ENCODE measurements around the gene PARP8.
A peak's percentile ranks its signal among the peaks of the same experiment; 100 is the strongest.

Gene PARP8

DNA sequence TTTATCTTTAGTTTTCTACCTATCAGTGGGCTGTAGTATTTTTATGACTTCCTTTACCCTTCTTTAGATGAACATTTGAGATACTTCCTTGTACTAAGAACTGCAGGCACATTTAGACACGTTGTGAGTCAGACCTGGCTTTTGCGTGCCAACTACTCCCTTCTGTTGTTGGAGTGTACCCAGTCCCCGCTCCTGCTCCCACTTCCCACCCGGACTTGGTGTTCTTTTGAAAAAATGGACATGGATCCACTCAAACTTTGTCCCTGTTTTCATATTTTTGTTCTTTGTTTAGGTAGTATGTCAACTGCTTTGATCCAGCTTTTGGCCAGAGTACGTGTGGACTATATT, 60.7 kb downstream of the PARP8 start:
- no peaks in the 10 kb centered on the region; the same call in 1 of the 2 replicates for H3K4me1 ChIP-seq (ENCODE audit: insufficient read depth, low read length)
- H4K20me1 ChIP-seq (ENCODE audit: insufficient read depth, low read length), result peaks cover 9% of the 10 kb centered on the region; the same call in 1 of the 2 replicates
- no peaks in the 10 kb centered on the region for H3K27me3 ChIP-seq (ENCODE audit: insufficient read depth, low read length, poor library complexity)
- no peak overlapping the region for H3K9ac ChIP-seq (ENCODE audit: low read depth, low read length)
- no peaks in the 10 kb centered on the region for H3K36me3 ChIP-seq (ENCODE audit: insufficient read depth, low read length)
- no peak overlapping the region for H3K4me3 ChIP-seq (ENCODE audit: low read depth in 1 of 2, low read length in 2 of 2)
- no peak for ATAC-seq (ENCODE audit: insufficient read depth, low read depth)
- DNase-seq, result no peak
- H3K9me3 ChIP-seq (ENCODE audit: insufficient read depth, low read length, severe bottlenecking), result no peaks in the 10 kb centered on the region
- no peak overlapping the region for H3K4me2 ChIP-seq (ENCODE audit: insufficient read depth, low read length)
- no peak for TF ChIP-seq EZH2 (IDR thresholded peaks at IDR 0.05; ENCODE audit: borderline replicate concordance, low read depth, low read length, severe bottlenecking)
- TF ChIP-seq, protein P1, sequence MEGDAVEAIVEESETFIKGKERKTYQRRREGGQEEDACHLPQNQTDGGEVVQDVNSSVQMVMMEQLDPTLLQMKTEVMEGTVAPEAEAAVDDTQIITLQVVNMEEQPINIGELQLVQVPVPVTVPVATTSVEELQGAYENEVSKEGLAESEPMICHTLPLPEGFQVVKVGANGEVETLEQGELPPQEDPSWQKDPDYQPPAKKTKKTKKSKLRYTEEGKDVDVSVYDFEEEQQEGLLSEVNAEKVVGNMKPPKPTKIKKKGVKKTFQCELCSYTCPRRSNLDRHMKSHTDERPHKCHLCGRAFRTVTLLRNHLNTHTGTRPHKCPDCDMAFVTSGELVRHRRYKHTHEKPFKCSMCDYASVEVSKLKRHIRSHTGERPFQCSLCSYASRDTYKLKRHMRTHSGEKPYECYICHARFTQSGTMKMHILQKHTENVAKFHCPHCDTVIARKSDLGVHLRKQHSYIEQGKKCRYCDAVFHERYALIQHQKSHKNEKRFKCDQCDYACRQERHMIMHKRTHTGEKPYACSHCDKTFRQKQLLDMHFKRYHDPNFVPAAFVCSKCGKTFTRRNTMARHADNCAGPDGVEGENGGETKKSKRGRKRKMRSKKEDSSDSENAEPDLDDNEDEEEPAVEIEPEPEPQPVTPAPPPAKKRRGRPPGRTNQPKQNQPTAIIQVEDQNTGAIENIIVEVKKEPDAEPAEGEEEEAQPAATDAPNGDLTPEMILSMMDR (IDR thresholded peaks at IDR 0.05; ENCODE audit: borderline replicate concordance, extremely low read depth, low read length, poor library complexity, severe bottlenecking), result no peak
- peaks cover 98% of the 10 kb centered on the region for H3K79me2 ChIP-seq (ENCODE audit: insufficient read depth, low read length)
- H2AFZ ChIP-seq (ENCODE audit: low read depth, low read length), result no peak overlapping the region
- peak overlapping the region; percentile 23; the same call in 1 of the 2 replicates for H3K27ac ChIP-seq (ENCODE audit: low read length)

DNA sequence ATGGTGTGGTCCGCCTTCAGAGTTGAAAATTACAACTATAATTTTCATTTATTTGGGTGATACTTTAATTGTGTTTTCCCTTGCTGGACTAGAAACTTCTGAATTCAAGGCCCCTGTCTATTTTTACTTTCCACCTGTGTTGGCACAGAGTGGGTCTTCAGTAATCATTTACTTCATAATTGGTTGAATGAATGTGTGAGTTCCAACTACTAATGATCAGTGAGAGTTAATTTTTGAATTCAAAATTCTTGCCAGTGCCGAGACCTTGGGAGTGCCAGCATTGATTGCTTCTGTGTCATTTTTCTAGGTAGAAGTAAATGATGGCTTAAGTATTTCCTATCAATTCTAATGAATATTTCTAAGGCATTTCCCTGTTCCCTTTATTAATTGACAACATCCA, 61.4 kb downstream of the PARP8 start:
- Histone ChIP-seq H4K20me1 (ENCODE audit: insufficient read depth, low read length) (peaks cover 6% of the 10 kb centered on the region; the same call in 1 of the 2 replicates), H3K9me3 (ENCODE audit: insufficient read depth, low read length, severe bottlenecking) (no peaks in the 10 kb centered on the region), H3K27ac (ENCODE audit: low read length) (no peak overlapping the region), H3K36me3 (ENCODE audit: insufficient read depth, low read length) (no peaks in the 10 kb centered on the region), H3K4me1 (ENCODE audit: insufficient read depth, low read length) (no peaks in the 10 kb centered on the region; the same call in 1 of the 2 replicates), H3K79me2 (ENCODE audit: insufficient read depth, low read length) (peaks cover 98% of the 10 kb centered on the region), H3K9ac (ENCODE audit: low read depth, low read length) (no peak overlapping the region), H3K27me3 (ENCODE audit: insufficient read depth, low read length, poor library complexity) (no peaks in the 10 kb centered on the region), H3K4me3 (ENCODE audit: low read depth in 1 of 2, low read length in 2 of 2) (no peak overlapping the region), H3K4me2 (ENCODE audit: insufficient read depth, low read length) (no peak overlapping the region), H2AFZ (ENCODE audit: low read depth, low read length) (no peak overlapping the region)
- no peak for ATAC-seq (ENCODE audit: insufficient read depth, low read depth)
- TF ChIP-seq, protein P1 (IDR thresholded peaks at IDR 0.05; ENCODE audit: borderline replicate concordance, extremely low read depth, low read length, poor library complexity, severe bottlenecking), result no peak
- no peak for TF ChIP-seq EZH2 (IDR thresholded peaks at IDR 0.05; ENCODE audit: borderline replicate concordance, low read depth, low read length, severe bottlenecking)
- DNase-seq, result no peak

DNA sequence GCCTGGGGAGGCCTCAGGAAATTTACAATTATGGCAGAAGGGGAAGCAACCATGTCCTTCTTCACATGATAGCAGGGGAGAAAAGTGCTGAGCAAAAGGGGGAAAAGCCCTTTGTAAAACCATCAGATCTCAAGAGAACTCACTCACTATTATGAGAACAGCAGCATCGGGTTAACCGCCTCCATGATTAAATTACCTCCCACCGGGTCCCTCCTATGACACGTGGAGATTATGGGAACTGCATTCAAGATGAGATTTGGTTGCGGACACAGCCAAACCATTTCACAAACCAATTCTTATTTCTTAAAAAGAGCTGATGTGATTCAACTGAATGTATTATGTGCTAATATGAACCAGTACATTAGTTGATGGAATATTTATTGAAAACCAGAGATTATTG, 63.9 kb downstream of the PARP8 start:
- Histone ChIP-seq H3K4me1 (ENCODE audit: insufficient read depth, low read length) (no peaks in the 10 kb centered on the region; the same call in 1 of the 2 replicates), H3K4me3 (ENCODE audit: low read depth in 1 of 2, low read length in 2 of 2) (no peak overlapping the region), H3K9ac (ENCODE audit: low read depth, low read length) (no peak overlapping the region), H4K20me1 (ENCODE audit: insufficient read depth, low read length) (peaks cover 6% of the 10 kb centered on the region; the same call in 1 of the 2 replicates), H3K9me3 (ENCODE audit: insufficient read depth, low read length, severe bottlenecking) (no peaks in the 10 kb centered on the region), H3K36me3 (ENCODE audit: insufficient read depth, low read length) (no peaks in the 10 kb centered on the region), H3K27me3 (ENCODE audit: insufficient read depth, low read length, poor library complexity) (no peaks in the 10 kb centered on the region), H3K79me2 (ENCODE audit: insufficient read depth, low read length) (peaks cover 97% of the 10 kb centered on the region), H3K4me2 (ENCODE audit: insufficient read depth, low read length) (no peak overlapping the region), H3K27ac (ENCODE audit: low read length) (no peak overlapping the region), H2AFZ (ENCODE audit: low read depth, low read length) (no peak overlapping the region)
- no peak for ATAC-seq (ENCODE audit: insufficient read depth, low read depth)
- TF ChIP-seq EZH2 (IDR thresholded peaks at IDR 0.05; ENCODE audit: borderline replicate concordance, low read depth, low read length, severe bottlenecking), result no peak
- TF ChIP-seq, protein P1 (IDR thresholded peaks at IDR 0.05; ENCODE audit: borderline replicate concordance, extremely low read depth, low read length, poor library complexity, severe bottlenecking), result no peak
- DNase-seq, result no peak

DNA sequence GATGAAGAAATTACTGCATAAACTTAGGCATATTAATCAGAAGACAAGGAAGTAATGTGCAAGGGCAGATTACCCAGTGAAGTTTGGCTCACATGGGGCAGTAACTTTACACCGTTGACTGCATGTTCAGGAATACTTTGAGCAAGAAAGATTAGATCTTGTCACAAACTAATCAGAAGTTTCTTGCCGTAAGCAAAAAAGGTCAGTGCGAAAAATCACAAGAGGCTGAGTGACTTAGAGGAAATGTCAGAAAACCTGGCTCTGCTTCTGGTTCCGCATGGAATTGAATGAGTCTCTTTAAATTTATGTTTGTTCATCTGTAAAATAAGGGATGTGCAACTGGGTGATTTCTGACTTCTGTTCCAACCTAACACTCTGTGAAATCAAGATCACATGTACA, 64.4 kb downstream of the PARP8 start:
- Histone ChIP-seq H3K27me3 (ENCODE audit: insufficient read depth, low read length, poor library complexity) (no peaks in the 10 kb centered on the region), H2AFZ (ENCODE audit: low read depth, low read length) (no peak overlapping the region), H3K4me2 (ENCODE audit: insufficient read depth, low read length) (no peak overlapping the region), H3K4me1 (ENCODE audit: insufficient read depth, low read length) (no peaks in the 10 kb centered on the region; the same call in 1 of the 2 replicates), H3K79me2 (ENCODE audit: insufficient read depth, low read length) (peaks cover 97% of the 10 kb centered on the region), H3K4me3 (ENCODE audit: low read depth in 1 of 2, low read length in 2 of 2) (no peak overlapping the region), H3K27ac (ENCODE audit: low read length) (no peak overlapping the region), H3K36me3 (ENCODE audit: insufficient read depth, low read length) (no peaks in the 10 kb centered on the region), H3K9me3 (ENCODE audit: insufficient read depth, low read length, severe bottlenecking) (no peaks in the 10 kb centered on the region), H3K9ac (ENCODE audit: low read depth, low read length) (no peak overlapping the region), H4K20me1 (ENCODE audit: insufficient read depth, low read length) (peaks cover 3% of the 10 kb centered on the region; the same call in 1 of the 2 replicates)
- no peak for TF ChIP-seq EZH2 (IDR thresholded peaks at IDR 0.05; ENCODE audit: borderline replicate concordance, low read depth, low read length, severe bottlenecking)
- TF ChIP-seq, protein P1 (IDR thresholded peaks at IDR 0.05; ENCODE audit: borderline replicate concordance, extremely low read depth, low read length, poor library complexity, severe bottlenecking), result no peak
- ATAC-seq (ENCODE audit: insufficient read depth, low read depth), result no peak
- no peak for DNase-seq

All from DND-41 (cell line).